Ishikawa (cell line): ENCODE data around the gene ARHGAP29.

Experiments
- CEBPB ChIP-seq: IDR thresholded peaks from 2 replicates; pipeline ENCODE4 v1.6.1; 2012
- CREB1 ChIP-seq: IDR thresholded peaks from 2 replicates; pipeline ENCODE4 v1.6.1; 2012; ENCODE audit warnings: low read depth
- EGR1 ChIP-seq: IDR thresholded peaks from 2 replicates; pipeline ENCODE4 v1.6.1; 2012
- EP300 ChIP-seq: IDR thresholded peaks from 2 replicates; pipeline ENCODE4 v1.6.1; 2012; ENCODE audit warnings: borderline replicate concordance
- FOXM1 ChIP-seq: IDR thresholded peaks from 2 replicates; pipeline ENCODE4 v1.6.1; 2012; ENCODE audit warnings: low read depth, borderline replicate concordance
- MAX ChIP-seq: IDR thresholded peaks from 2 replicates; pipeline ENCODE4 v1.6.1; 2012
- NFIC ChIP-seq: IDR thresholded peaks from 2 replicates; pipeline ENCODE4 v1.6.1; 2012
- RAD21 ChIP-seq: IDR thresholded peaks from 2 replicates; pipeline ENCODE4 v1.6.1; 2012; ENCODE audit warnings: low read depth
- REST ChIP-seq: IDR thresholded peaks from 2 replicates; pipeline ENCODE4 v1.6.1; 2012; ENCODE audit warnings: low read depth, mild to moderate bottlenecking
- TAF1 ChIP-seq: IDR thresholded peaks from 2 replicates; pipeline ENCODE4 v1.6.1; 2012; ENCODE audit warnings: low read depth, mild to moderate bottlenecking
- TCF12 ChIP-seq: IDR thresholded peaks from 2 replicates; pipeline ENCODE4 v1.6.1; 2012; ENCODE audit warnings: low read depth
- TEAD4 ChIP-seq: IDR thresholded peaks from 2 replicates; pipeline ENCODE4 v1.6.1; 2012
- USF1 ChIP-seq: IDR thresholded peaks from 2 replicates; pipeline ENCODE4 v1.6.1; 2012
- YY1 ChIP-seq: IDR thresholded peaks from 2 replicates; pipeline ENCODE4 v1.6.1; 2012; ENCODE audit warnings: low read depth
- ZBTB7A ChIP-seq: IDR thresholded peaks from 2 replicates; pipeline ENCODE4 v1.6.1; 2012; ENCODE audit warnings: low read depth

ARHGAP29 gene

GRCh38 chr1:94154989-94155388 is 82.4 kb downstream of the ARHGAP29 start:
- no peak for TF ChIP-seq REST
- TF ChIP-seq USF1 = no peak
- no peak for TF ChIP-seq TEAD4
- no peak for TF ChIP-seq YY1
- no peak for TF ChIP-seq EP300
- no peak for TF ChIP-seq FOXM1
- no peak for TF ChIP-seq CREB1
- TF ChIP-seq EGR1 = no peak
- TF ChIP-seq NFIC = no peak
- TF ChIP-seq MAX = no peak

- TF ChIP-seq ZBTB7A = no peak
- no peak for TF ChIP-seq TAF1
- TF ChIP-seq CREB1 = no peak
- TF ChIP-seq TCF12 = no peak
These were observed 84.3 kb downstream of the ARHGAP29 start for GRCh38 chr1:94153133-94153532.

- TF ChIP-seq USF1 (no peak), RAD21 (no peak), TAF1 (no peak), EP300 (no peak), CREB1 (no peak), NFIC (no peak), MAX (no peak), TEAD4 (no peak), EGR1 (no peak), ZBTB7A (no peak), YY1 (no peak), REST (no peak), CEBPB (no peak)
These were observed 91.1 kb downstream of the ARHGAP29 start for GRCh38 chr1:94146273-94146672.

GRCh38 chr1:94144836-94145235 is 92.5 kb downstream of the ARHGAP29 start:
- TF ChIP-seq EGR1 = no peak
- no peak for TF ChIP-seq NFIC
- TF ChIP-seq EP300 = no peak
- TF ChIP-seq TAF1 = no peak
- no peak for TF ChIP-seq REST
- TF ChIP-seq TCF12 = no peak
- TF ChIP-seq RAD21 = no peak
- no peak for TF ChIP-seq TEAD4
- TF ChIP-seq CEBPB = no peak
- no peak for TF ChIP-seq USF1
- no peak for TF ChIP-seq FOXM1
- TF ChIP-seq YY1 = no peak
- no peak for TF ChIP-seq ZBTB7A
- no peak for TF ChIP-seq CREB1

- TF ChIP-seq TEAD4 (no peak), RAD21 (no peak), CEBPB (no peak), TCF12 (no peak), REST (no peak), EGR1 (no peak), ZBTB7A (no peak), USF1 (no peak), NFIC (no peak)
These were observed 93.6 kb downstream of the ARHGAP29 start for GRCh38 chr1:94143809-94144176.
